CD4-positive, alpha-beta T cell treated with Interleukin-15 for 1 hour (primary cell): Measurements from ENCODE around the gene BCDIN3D.
"Not testable (repeated sequence)": the region's sequence is repeated elsewhere in the genome, so short reads cannot be mapped to it uniquely, and the experiment has no call there.

Source experiments
- DNase-seq: peaks from one replicate; pipeline ENCODE4 v3.0.0-alpha.2; 2020

BCDIN3D gene

DNA sequence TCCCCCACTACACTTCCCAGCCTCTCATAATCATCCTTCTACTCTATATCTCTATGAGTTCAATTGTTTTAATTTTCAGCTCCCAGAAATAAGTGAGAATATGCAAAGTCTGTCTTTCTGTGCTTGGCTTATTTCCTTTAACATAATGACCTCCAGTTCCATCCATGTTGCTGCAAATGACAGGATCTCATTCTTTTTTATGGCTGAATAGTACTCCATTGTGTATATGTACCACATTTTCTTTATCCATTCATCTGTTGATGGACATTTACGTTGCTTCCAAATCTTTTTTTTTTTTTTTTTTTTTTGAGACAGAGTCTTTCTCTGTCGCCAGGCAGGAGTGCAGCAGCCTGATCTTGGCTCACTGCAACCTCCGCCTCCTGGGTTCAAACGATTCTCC is 13.0 kb upstream of the BCDIN3D start:
- DNase-seq: not testable (repeated sequence)

DNA sequence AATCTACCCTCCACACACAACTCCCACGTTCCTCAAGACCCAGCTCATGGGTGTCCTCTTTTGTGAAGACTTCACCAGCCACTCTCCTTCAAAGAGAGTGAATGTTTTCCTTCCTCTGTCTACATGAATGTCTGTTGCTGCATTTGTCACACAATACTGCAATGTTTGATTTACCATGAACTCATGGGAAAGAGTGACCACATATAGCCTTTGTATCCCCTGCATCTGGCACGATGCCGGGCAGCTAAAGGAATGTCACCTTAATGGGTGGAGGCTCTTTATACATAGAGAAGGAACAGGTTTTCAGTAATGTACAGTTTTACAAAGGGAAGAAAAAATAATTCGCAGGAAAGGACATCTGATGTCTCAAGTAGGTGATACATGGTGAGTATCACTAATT is 12.1 kb upstream of the BCDIN3D start:
- no peak for DNase-seq

DNA sequence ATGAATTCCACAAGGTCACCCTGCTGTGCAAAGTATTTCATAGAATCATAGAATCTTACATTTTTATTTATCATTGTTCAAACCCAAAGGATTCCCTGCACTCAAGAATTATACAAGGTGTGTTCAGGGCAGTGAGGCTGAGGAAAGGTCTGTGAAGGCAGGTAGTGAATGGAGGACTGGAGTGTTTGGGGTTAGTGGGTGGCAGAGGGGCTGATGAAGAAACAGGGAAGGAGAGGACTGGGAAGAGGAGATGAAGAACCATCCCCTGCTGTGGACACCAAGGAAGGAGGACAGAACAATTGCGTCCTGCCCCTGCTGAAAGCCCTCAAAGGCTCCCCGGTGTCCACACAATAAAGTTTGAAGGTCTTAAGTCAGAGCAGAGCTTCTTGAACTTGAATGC is 10.8 kb upstream of the BCDIN3D start:
- DNase-seq: no peak

- DNase-seq: no peak
These were observed 4.3 kb upstream of the BCDIN3D start for GRCh38 chr12:49847161-49847560.

GRCh38 chr12:49846032-49846431 is 3.1 kb upstream of the BCDIN3D start:
- DNase-seq: no peak

DNA sequence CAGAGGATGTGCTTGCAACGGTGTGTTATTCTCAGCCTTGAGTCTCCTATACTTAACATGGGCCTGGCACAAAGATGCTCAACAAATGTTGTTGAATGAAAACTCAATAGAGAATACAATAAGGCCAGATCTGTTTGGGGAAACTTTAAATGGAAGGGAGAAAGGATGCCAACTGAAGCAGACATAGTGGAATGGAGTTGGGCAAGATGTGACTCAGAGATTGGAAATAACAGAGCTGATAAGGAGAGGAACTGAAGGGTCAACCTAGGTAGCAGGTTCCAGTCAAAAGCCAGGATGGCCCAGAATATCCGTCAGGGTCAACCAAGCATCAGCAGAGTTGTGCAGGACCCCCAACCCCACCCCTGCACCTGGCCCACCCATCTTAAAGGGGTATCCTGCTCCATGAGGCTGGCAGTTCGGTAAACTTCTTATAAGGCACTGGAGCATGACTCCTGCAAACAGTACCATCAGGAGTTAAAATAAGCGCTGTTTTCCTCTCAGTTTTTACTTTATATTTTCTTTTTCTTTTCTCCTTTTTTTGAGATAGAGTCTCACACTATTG is 1.1 kb upstream of the BCDIN3D start:
- no peak for DNase-seq

GRCh38 chr12:49843411-49843810 is 505 bp upstream of the BCDIN3D start:
- no peak for DNase-seq

DNA sequence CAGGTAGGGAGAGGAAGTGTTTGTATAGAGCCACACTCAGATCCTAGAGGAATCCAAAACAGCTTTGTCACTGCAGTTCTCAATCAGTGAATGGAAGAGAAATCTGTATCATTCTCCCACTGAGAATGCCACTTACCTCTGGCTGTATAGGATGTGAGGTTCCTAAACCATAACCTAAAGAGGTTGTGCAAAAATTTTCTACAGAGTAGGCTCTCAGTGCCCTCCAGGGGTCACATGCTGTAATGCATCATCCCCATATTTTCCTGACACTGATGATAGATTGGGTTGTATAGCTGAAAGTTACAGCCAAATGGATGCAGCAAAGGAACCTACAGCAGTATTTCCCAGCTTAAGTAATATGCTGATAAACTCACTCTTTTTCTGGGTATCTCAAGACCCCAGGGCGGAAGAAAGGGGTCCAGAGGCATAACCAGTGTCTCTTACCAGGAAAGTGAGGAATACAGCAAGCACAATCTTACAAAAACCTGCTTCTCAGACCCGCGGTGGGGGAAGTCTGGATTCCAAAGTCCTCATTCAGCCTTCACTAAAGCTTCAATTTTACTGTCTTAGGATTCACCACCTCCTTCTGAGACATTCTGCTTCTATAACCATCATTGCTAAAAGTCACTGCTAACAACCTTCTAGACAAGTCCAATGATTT is 3.8 kb downstream of the BCDIN3D start:
- DNase-seq: no peak

DNA sequence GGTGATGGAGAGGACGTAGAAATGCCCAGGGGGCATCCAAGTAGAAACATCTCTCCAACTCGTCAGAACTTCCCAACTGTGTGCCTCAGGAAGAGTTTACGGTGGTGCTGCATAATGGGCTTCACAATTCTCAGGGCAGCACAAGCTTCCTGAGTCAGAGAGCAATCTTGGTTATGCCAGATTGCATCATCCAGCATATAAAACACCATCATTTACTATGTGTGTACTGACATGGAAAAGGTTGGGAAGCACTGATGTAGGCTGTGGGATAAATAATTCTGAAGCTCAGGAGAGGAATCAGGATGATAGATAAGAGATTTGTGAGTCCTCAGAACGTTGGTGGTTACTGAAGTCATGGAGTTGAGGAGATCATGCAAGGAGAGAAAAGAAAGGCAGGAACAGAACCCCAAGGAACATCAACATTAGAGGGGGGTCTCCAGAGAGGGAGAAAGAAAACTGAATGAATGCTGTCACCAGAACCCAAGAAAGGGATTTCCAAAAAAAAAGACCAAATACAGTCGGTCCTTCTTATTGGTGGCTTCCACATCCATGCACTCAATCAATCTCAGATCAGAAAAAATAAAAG is 10.0 kb downstream of the BCDIN3D start:
- no peak for DNase-seq

DNA sequence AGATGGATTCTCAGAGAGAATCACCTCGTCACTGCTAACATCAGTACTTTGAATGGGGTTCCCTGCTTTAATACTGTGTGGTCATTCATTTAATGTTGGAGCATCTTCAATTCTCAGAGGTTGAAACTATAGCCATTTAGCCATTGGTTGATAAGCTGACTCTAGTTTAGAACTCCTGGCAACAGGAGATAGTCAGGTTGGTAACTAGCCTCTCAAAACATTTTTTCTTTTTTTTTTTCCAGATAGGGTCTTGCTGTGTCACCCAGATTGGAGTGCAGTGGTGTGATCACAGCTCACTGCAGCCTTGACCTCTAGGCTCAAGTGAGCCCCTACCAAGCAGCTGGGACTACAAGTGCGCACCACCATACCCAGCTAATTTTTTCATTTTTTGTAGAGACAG is 11.2 kb downstream of the BCDIN3D start:
- no peak for DNase-seq

DNA sequence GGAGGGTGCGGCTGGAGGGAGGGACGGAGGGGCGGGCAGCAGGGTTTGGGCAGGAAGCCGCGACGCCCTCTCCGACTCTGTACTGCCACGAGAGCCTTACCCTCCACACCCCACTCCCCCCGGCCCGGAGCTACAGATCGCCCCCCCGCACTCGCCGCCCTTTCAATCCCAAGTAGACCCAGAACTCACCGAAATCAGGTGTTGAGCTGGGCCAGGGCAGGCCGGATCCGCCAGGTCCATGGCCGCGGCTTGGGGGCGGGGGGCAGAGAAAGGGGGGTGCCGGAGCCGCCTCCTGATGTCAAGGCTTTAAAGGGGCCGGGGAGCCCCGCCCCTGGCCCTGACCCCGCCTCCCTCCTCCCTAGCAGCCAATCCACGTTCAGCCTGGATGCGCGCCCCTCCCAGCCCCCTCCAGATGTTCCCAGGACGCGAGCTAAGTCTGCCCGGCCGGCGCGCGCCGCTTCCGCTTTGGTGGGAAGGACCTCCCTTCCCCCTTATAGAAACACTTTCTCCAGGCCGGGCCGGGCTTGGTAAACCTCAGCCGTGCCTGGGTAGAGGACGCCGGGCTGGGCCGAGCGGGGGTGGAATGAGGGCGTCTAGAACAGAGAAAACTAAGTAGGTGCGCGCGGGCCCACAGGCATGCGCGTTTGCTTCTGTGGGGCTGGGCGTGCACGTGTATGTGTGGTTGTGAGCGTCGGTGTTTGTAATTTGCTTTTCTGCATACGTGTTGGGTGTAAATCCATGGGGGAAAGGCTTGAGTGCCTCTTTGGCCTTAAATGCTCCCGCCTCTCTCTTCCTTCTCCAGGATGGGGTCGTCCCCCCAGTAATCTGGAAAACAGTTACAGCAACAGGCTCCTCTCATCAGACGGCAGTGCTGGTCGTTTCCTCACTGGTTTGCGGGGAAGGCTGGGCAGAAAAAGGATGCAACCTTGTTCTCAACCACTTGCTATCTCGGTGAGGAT is 14.5 kb downstream of the BCDIN3D start, which contains the start of gene NCKAP5L:
Gene NCKAP5L (minus strand): TSS at position 281 of the 959 bp plus-strand sequence. CDS start 24,369 bp downstream, outside the sequence.
- peak; percentile 93 for DNase-seq

DNA sequence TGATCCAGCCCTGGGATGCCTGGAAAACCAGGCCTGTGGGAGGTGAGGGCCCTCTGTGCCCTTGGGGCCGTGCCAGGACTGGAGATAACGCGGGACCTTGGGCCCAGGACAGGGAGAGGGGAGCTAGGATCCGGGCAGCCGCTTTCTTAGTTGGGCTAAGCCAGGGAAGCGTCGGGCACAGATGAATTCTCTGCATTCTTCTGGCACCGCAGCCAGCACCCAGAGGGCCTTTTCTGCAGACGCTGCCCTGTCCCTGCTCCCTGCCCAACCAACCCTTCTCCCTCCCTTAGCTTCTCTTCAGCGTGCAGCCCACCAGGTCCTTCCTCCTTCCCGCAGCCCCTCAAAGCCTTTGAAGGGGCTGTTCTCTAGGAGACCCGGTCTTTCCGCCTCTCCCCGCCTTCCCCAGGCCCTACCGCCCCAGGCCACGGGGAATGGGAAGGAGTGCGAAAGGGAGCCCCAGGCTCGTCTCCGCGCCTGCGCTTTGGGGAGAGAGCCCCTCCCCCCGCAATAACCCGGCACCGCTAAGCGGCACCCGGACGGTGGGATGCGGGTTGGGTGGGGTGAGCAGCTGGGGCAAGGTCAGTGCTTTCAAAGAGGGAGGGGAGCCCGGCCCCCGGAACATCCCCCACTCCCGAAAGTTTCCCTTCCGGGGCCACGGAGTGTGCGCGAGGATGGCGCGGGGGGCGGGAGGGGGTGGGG is 15.4 kb downstream of the BCDIN3D start:
- DNase-seq: peak; percentile 31

DNA sequence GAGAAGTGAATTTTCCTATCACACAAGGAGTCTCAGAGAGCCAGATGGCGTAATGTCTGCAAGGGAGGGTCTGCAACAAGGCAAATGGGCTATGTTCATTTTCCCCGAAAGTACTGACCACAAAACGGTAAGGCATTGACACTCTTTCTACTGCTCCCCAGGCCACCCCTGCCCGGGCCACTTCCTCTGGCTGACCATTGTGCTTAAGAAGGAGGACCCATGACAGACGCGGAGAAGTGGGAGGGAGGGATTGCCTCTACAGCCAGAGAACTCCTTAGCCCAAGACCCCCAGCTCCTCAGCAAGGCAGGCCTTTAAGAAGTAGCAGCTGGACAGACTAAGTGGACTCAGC is 15.9 kb downstream of the BCDIN3D start:
- DNase-seq: no peak

DNA sequence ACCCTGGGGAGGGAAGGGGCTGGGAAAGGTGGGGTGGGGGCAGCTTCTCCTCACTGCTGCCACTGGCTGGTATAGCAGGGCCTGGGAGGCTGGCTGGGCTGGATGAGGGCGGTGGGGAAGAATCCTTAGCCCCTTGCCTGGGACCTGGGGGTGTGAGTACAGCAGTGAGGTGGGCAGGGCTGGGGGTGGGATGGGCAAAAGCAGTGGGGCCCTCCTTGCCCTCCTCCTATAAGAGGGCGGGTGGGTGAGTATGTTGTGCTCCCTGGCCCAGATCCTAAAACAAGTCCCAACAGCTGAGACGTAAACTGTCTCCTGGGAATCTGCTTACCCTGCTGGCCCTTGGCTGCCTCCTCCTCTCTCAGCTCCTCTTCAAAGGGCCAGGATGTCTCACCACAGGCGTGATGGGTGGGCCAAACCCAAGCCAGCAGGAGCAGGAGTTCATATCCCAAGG is 16.9 kb downstream of the BCDIN3D start:
- no peak for DNase-seq

DNA sequence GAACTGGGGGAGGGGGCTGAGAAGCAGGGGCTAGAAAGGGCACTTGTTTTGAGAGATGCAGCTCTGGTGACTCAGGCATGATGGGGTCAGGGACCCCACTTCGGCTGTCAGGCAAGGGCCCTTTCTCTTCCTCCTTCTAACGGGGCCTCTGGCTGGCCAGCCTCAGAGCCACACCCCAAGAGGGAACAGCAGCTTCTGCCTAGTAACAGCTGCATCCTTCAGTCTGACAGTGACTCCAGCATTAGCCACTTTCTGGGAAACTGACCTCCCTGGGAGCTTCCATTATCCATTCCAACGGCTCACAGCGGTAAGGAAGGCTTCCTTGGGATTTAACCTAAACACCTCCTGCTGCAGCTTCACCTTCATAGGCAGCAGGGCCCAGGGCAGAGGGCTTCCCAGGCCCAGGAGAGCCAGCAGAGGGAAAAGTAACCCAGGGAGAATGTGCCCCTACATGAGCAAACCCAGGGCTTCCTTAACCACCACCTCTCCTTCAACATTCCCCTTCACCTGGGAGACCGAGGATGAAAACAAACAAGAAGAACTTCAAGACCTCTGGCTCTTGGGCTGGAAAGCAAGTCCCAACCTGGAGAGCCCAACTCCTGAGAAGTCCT is 17.4 kb downstream of the BCDIN3D start:
- DNase-seq: peak; percentile 65

GRCh38 chr12:49824895-49825294 is 18.0 kb downstream of the BCDIN3D start:
- DNase-seq: peak; percentile 54

DNA sequence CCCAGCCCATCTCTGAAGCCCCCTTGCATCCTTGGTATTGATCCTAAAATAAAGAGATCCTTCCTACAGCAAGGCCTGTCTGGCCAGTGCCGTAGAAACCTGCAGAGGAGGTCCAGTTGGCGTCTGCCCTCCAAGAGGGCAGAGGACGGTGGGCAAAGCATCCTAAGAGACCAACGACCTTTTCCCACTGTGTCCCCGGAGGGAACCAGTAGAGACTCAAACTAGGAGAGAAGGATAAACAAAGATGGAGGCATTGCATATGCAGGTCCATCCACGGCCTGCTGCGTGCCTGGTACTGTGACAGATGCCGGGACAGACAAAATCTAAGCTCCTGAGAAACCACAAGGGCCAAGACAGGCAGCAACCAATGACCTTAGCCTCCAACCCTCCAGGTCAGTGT is 18.5 kb downstream of the BCDIN3D start:
- DNase-seq: no peak

DNA sequence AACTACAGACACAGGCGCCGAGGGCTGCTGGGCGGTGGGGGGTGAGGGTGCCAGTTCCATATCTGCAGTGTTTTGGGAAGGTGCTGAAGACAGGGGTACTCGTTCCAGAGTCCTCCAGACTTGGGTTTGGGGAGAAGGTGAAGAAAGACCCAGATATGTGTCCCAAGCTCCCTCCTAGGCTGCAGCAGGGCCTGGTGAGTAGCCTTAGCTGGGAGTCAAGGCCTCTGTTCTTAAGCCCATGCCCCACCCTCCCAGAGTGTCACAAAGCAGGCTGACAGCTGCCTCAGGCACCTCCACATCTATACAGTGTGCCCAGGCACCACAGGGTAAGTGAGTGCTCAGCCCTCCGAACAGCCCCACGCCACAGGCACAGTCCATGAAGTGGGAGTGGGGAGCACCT is 19.0 kb downstream of the BCDIN3D start:
- DNase-seq: no peak

DNA sequence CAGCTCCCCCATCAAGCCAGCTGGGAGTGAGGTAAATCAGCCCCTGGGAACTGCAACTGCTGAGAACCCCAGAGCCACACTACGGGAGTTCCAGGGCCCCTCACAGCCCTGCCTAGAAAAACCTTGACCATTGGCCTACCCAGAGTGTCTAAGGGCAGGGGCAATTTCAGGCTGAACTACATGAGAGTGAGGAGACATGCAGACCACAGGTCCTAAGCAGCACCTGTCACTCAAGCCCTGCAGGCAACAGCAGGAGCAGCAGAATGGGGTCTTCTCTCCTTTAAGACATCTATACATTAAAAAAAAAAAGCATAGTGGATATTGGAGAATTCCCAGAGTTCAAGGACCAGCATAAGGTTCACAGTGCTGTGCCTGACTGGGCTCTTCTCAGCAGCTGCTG is 19.6 kb downstream of the BCDIN3D start:
- DNase-seq: no peak

- DNase-seq: no peak
These were observed 21.3 kb downstream of the BCDIN3D start for GRCh38 chr12:49821373-49822287.

- no peak for DNase-seq
These were observed 23.1 kb downstream of the BCDIN3D start for GRCh38 chr12:49819786-49820185.
